ENCODE results near the gene NCR2. TPM values are rescaled to one million over a fixed set of nuclear protein-coding genes. Genes with fewer than 3 reads are reported as not detected.
A peak's percentile ranks its signal among the peaks of the same experiment; 100 is the strongest.

The NCR2 gene
- total RNA-seq, 1 experiment from 2014 or later, result not detected

GRCh38 chr6:41302638-41303037 lies 32.8 kb upstream of the NCR2 start:
- POLR2A ChIA-PET, result no interaction called here
- H3K36me3 Mint-ChIP-seq, result peaks cover 16% of the 10 kb centered on the region
- H3K27ac Mint-ChIP-seq, result no peak overlapping the region
- H3K4me1 Mint-ChIP-seq, result peaks cover 15% of the 10 kb centered on the region
- no peak overlapping the region for H3K4me3 Mint-ChIP-seq
- DNase-seq (ENCODE audit: low spot score) (no peak), ATAC-seq (no peak)
- peaks cover 49% of the 10 kb centered on the region for H3K9me3 Mint-ChIP-seq
- TF ChIP-seq TEAD4 (CRISPR knock-in tag; IDR thresholded peaks at IDR 0.05) (no peak), TEAD1 (CRISPR knock-in tag; IDR thresholded peaks at IDR 0.05) (no peak), ZNF396 (CRISPR knock-in tag; IDR thresholded peaks at IDR 0.05; ENCODE audit: borderline replicate concordance) (no peak), NFYB (CRISPR knock-in tag; conservative IDR thresholded peaks at IDR 0.05; ENCODE audit: low read depth) (no peak), IRF1 (CRISPR knock-in tag; IDR thresholded peaks at IDR 0.05) (no peak), SMAD3 (CRISPR knock-in tag; IDR thresholded peaks at IDR 0.05; ENCODE audit: borderline replicate concordance) (no peak), JUN (CRISPR knock-in tag; IDR thresholded peaks at IDR 0.05) (no peak), MXD4 (CRISPR knock-in tag; IDR thresholded peaks at IDR 0.05; ENCODE audit: borderline replicate concordance) (no peak), ZNF121 (CRISPR knock-in tag; IDR thresholded peaks at IDR 0.05) (no peak), ZNF138 (CRISPR knock-in tag; conservative IDR thresholded peaks at IDR 0.05) (no peak), MAX (CRISPR knock-in tag; IDR thresholded peaks at IDR 0.05) (no peak)
- H3K27me3 Mint-ChIP-seq (ENCODE audit: low read depth), result peaks cover 3% of the 10 kb centered on the region; the same call in 1 of the 2 replicates
- CTCF ChIA-PET, result no interaction called here

GRCh38 chr6:41306187-41306854 lies 29.1 kb upstream of the NCR2 start:
- Mint-ChIP-seq H3K36me3 (0 out of 2 replicates have a peak, but pooled peaks cover 2% of the 10 kb centered on the region), H3K9me3 (peaks cover 17% of the 10 kb centered on the region), H3K27ac (no peak overlapping the region), H3K4me3 (no peak overlapping the region), H3K27me3 (ENCODE audit: low read depth) (peaks cover 6% of the 10 kb centered on the region; the same call in 1 of the 2 replicates), H3K4me1 (peaks cover 15% of the 10 kb centered on the region)
- peak; percentile 53 for DNase-seq (ENCODE audit: low spot score)
- ChIA-PET CTCF (interaction anchor here (0.7 to 3.3 kb wide), 12 partner anchors 9 to 206 kb away, joined by 3 to 16 read pairs (median 6); partner anchors contain the start of gene TREML4), POLR2A (no interaction called here)
- ATAC-seq, result peak; percentile 71
- TF ChIP-seq CTCF (IDR thresholded peaks at IDR 0.05) (peak; percentile 69), ATF1 (CRISPR knock-in tag; IDR thresholded peaks at IDR 0.05) (no peak)

GRCh38 chr6:41315203-41315602 lies 20.2 kb upstream of the NCR2 start:
- no peaks in the 10 kb centered on the region for H3K9me3 Mint-ChIP-seq
- no peaks in the 10 kb centered on the region for H3K36me3 Mint-ChIP-seq
- TF ChIP-seq ATF2 (CRISPR knock-in tag; IDR thresholded peaks at IDR 0.05; ENCODE audit: borderline replicate concordance, low read depth) (no peak), ZNF396 (CRISPR knock-in tag; IDR thresholded peaks at IDR 0.05; ENCODE audit: borderline replicate concordance) (no peak), SMAD4 (CRISPR knock-in tag; IDR thresholded peaks at IDR 0.05) (no peak), ZNF138 (CRISPR knock-in tag; conservative IDR thresholded peaks at IDR 0.05) (no peak), GABPB1 (CRISPR knock-in tag; IDR thresholded peaks at IDR 0.05) (no peak), FOXJ3 (CRISPR knock-in tag; IDR thresholded peaks at IDR 0.05; ENCODE audit: borderline replicate concordance) (no peak), SP1 (CRISPR knock-in tag; conservative IDR thresholded peaks at IDR 0.05) (no peak), JAZF1 (CRISPR knock-in tag; IDR thresholded peaks at IDR 0.05) (no peak), ERG (CRISPR knock-in tag; IDR thresholded peaks at IDR 0.05) (no peak), IRF2 (CRISPR knock-in tag; IDR thresholded peaks at IDR 0.05; ENCODE audit: borderline replicate concordance, low read depth) (no peak), MYBL2 (CRISPR knock-in tag; IDR thresholded peaks at IDR 0.05) (no peak), ZNF121 (CRISPR knock-in tag; IDR thresholded peaks at IDR 0.05) (no peak), ZNF425 (CRISPR knock-in tag; conservative IDR thresholded peaks at IDR 0.05) (no peak)

More at GRCh38 chr6:41315203-41315602, 20.2 kb upstream of the NCR2 start:
- DNase-seq (ENCODE audit: low spot score), result no peak
- Mint-ChIP-seq H3K27ac (no peak overlapping the region), H3K4me3 (no peak overlapping the region), H3K4me1 (peaks cover 20% of the 10 kb centered on the region), H3K27me3 (ENCODE audit: low read depth) (peaks cover 24% of the 10 kb centered on the region)
- no peak for ATAC-seq
- ChIA-PET CTCF (interaction anchor here (1.0 to 1.1 kb wide), 2 partner anchors 9 to 36 kb away, joined by 4 to 5 read pairs; no protein-coding TSS in a partner anchor), POLR2A (no interaction called here)

Data from WTC11 (cell line).